GM19468 (cell line): Measurements from ENCODE around the gene CD3D.

Experiments
- ATAC-seq: cut with Tn5 transposase; IDR thresholded peaks from one replicate; pipeline ENCODE4 v1.9.1; 2021; ENCODE audit warnings: mild to moderate bottlenecking, moderate library complexity, moderate number of reproducible peaks; ENCODE audit not compliant: unreplicated experiment; ENCODE audit errors: extremely low read depth

The CD3D gene

GRCh38 chr11:118305726-118306125 lies 36.8 kb downstream of the CD3D start:
- no peak for ATAC-seq

GRCh38 chr11:118304568-118305248 lies 37.8 kb downstream of the CD3D start, which contains the start of gene CD3E:
Gene CD3E (plus strand): TSS chr11:118304730. CDS start chr11:118304953, 223 bp downstream.
- no peak for ATAC-seq

DNA sequence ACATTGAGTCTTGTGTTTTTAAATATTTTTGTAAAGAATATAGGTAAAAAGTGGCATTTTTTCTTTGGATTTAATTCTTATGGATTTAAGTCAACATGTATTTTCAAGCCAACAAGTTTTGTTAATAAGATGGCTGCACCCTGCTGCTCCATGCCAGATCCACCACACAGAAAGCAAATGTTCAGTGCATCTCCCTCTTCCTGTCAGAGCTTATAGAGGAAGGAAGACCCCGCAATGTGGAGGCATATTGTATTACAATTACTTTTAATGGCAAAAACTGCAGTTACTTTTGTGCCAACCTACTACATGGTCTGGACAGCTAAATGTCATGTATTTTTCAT lies 38.3 kb downstream of the CD3D start:
- no peak for ATAC-seq

GRCh38 chr11:118301600-118302195 lies 40.8 kb downstream of the CD3D start:
- ATAC-seq = no peak

- no peak for ATAC-seq
These were observed 46.6 kb downstream of the CD3D start for GRCh38 chr11:118295815-118296454.

GRCh38 chr11:118295199-118295598 lies 47.3 kb downstream of the CD3D start:
- no peak for ATAC-seq

DNA sequence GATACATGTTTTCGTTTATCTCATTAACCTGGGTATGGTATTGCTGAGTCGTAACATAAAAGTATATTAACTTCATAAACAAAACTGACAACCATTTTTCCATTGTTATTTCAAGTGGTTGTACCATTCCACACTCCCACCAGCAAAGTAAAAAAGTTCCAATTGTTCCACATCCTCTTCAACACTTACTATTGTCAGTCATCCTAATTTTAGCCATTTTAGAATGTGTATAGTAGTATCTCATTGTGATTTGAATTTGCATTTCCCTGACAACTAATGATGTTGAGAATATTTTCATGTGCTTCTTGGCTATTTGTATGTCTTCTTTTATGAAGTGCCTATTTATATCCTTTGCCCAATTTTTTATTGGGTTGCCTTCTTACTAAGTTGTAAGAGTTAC lies 48.5 kb downstream of the CD3D start:
- ATAC-seq = no peak

GRCh38 chr11:118291477-118292135 lies 50.9 kb downstream of the CD3D start:
- ATAC-seq = no peak

DNA sequence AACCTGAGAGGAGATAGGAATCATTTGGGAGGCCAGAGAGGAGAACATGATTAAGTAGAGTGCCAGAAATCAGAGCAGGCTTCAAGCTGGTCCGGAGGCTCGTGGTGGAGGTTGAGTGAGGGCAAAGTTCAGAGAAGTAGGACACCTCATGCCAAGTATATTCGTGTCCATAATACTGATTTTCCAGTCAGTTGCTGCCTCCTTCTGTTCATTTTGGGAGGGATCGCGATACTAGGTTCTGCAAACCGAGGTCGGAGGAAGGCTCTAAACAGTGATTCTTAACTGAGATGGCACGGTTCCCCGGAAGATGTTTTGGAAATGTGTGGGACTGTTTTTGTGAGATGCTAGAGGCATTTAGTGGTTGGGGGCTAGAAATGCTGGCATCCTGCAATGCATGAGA lies 51.6 kb downstream of the CD3D start:
- no peak for ATAC-seq

DNA sequence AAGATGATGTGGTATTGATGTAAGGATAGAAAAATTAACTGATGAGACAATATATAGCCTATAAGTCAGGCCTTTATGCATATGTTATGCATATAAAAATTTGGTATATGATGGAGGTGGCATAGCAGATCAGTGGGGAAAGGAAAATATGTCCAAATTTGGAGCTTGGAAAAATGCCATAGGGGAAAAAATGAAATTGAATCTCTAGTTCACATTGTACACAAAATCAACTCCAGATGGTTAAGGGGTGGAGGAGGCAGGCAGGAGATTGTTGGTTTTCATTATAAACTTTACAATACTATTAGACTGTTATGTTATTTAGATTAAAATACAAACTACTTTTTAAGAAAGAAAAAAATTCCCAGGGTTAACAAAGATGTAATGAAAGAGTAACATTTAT lies 53.1 kb downstream of the CD3D start:
- ATAC-seq = no peak
